Ovary (tissue), 9 donors: ENCODE data around the gene CDK15. TPM values are rescaled to one million over a fixed set of nuclear protein-coding genes. Genes with fewer than 3 reads are reported as not detected.

Experiments
- DNase-seq, 5 donors: peaks; one replicate each; pipeline ENCODE4 v3.0.0-alpha.2; 2019 to 2020
- H3K27ac ChIP-seq, 2 donors: fragments of 200-600 bp; one replicate each; pipeline versions ENCODE4 v1.5.1 to v1.8.0; 2019 to 2022
- H3K27me3 ChIP-seq: fragments of 200-600 bp; one replicate; pipeline ENCODE4 v1.8.0; 2022
- H3K36me3 ChIP-seq: fragments of 200-600 bp; sonication (generic); one replicate; pipeline ENCODE4 v1.5.1; 2019
- H3K4me1 ChIP-seq: one replicate; pipeline ENCODE4 v1.8.1; 2013; ENCODE audit warnings: mild to moderate bottlenecking, moderate library complexity; ENCODE audit not compliant: insufficient read depth
- H3K4me3 ChIP-seq: fragments of 200-600 bp; sonication (generic); one replicate; pipeline ENCODE4 v1.5.1; 2017
- H3K9me3 ChIP-seq, 2 donors: fragments of 200-600 bp in 1 of 2; sonication (generic) in 1 of 2; one replicate each; pipeline versions ENCODE4 v1.5.1 to v1.8.1; 2013 to 2019; ENCODE audit warnings: mild to moderate bottlenecking in 1 of 2, moderate library complexity in 1 of 2
- EP300 ChIP-seq: sonication (generic); formaldehyde crosslinking; IDR thresholded peaks from one replicate; pipeline ENCODE4 v1.6.1; 2017; ENCODE audit warnings: antibody characterized with exemption
- POLR2A ChIP-seq: fragments of 450-650 bp; IDR thresholded peaks from one replicate; pipeline ENCODE4 v1.6.1; 2017; ENCODE audit warnings: antibody characterized with exemption, mild to moderate bottlenecking, moderate library complexity
- WGBS, 3 donors: extraction: QIAGEN DNeasy Blood & Tissue Kit in 1 of 3; methylation state at CpG; one replicate each; pipeline versions ENCODE4 v1.1.5 to v1.1.7; 2013 to 2017; 5-methylcytosine and 5-hydroxymethylcytosine counted together
- intact Hi-C, 4 donors: fragments of 100-400 bp; cut with DNase I; formaldehyde crosslinking; loops; one replicate each; pipeline versions ENCODE4 v1.11.0 to v1.15.1; 2022 to 2023
- polyA plus RNA-seq, 2 donors: library from polyadenylated mRNA; stranded (reverse); fragments of 200-250 nt in 1 of 2; fragments of 350-450 nt in 1 of 2; fragmentation: Illumina TruSeq in 1 of 2; extraction: RNeasy Lipid Tissue Mini Kit (QIAGEN cat#74804) in 1 of 2; gene quantifications; one replicate each; pipeline ENCODE4 v1.2.3, GENCODE V29; 2013 to 2014
- total RNA-seq, 7 donors: library from RNA; depleted of rRNA in 2 of 7; stranded (reverse); fragments of >200 nt in 2 of 7; fragmentation: NEBNext Ultra II Directional in 3 of 7; extraction: Animal tissue kit (Norgen Biotek cat#: 25700) in 3 of 7; gene quantifications; one replicate each; pipeline versions ENCODE4 v1.1.0 to v1.2.4, GENCODE V29; 2016 to 2023
- TF ChIP-seq, protein P1 (sequence below), 3 donors: fragments of 450-650 bp in 2 of 3; fragments of 200-600 bp in 1 of 3; IDR thresholded peaks; one replicate each; pipeline versions ENCODE4 v1.5.1 to v1.8.0; 2016 to 2022; ENCODE audit warnings: antibody characterized with exemption in 3 of 3, mild to moderate bottlenecking in 1 of 3
- donor health status: DM: no; HTN: no; CAD: no; lungs with moderate emphysema.
- donor health status: DM: no; HTN: no; CAD: no.
- donor health status: Bipolar disorder and iron deficiency.
- donor health status: DM: yes; HTN: yes; CAD: no.
- donor health status: DM: no; HTN: no; CAD: no.
- donor health status: DM: yes; HTN: yes; CAD: no.

The CDK15 gene
- total and polyA plus RNA-seq, 9 donors, result 3.7 to 14.9 (median 5.3) TPM

DNA sequence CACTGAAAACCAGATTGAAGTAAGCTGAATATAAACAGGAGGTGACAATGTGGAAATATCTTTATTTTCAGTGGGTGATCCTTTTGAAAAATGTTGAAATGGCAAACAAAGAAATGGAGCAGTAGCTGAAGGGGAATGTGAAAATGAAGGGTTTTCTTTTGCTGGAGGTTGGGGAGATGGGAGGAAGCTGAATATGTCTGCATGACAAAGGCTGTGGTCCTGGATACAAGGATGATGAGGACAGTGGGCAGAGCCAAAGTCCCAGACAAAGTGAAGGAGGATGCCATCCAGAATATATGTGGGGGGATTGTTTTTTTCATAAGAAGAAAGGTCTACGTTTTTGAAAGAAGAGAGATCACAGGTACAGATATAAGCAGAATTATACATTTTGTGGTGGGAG lies 32.3 kb upstream of the CDK15 start:
- TF ChIP-seq, protein P1, sequence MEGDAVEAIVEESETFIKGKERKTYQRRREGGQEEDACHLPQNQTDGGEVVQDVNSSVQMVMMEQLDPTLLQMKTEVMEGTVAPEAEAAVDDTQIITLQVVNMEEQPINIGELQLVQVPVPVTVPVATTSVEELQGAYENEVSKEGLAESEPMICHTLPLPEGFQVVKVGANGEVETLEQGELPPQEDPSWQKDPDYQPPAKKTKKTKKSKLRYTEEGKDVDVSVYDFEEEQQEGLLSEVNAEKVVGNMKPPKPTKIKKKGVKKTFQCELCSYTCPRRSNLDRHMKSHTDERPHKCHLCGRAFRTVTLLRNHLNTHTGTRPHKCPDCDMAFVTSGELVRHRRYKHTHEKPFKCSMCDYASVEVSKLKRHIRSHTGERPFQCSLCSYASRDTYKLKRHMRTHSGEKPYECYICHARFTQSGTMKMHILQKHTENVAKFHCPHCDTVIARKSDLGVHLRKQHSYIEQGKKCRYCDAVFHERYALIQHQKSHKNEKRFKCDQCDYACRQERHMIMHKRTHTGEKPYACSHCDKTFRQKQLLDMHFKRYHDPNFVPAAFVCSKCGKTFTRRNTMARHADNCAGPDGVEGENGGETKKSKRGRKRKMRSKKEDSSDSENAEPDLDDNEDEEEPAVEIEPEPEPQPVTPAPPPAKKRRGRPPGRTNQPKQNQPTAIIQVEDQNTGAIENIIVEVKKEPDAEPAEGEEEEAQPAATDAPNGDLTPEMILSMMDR (IDR thresholded peaks at IDR 0.05), result no peak
- TF ChIP-seq EP300 (no peak), POLR2A (no peak)
- 86 to 89% (median 89%) methylated on average over 1 of the region's 1 CpG for WGBS, 3 donors
- H3K27me3 ChIP-seq, result no peaks in the 10 kb centered on the region
- H3K4me3 ChIP-seq, result no peak overlapping the region
- H3K9me3 ChIP-seq, result no peaks in the 10 kb centered on the region
- no peaks in the 10 kb centered on the region for H3K4me1 ChIP-seq
- intact Hi-C loops, result no loop called here
- no peak for DNase-seq
- H3K27ac ChIP-seq, result no peak overlapping the region
- no peaks in the 10 kb centered on the region for H3K36me3 ChIP-seq

DNA sequence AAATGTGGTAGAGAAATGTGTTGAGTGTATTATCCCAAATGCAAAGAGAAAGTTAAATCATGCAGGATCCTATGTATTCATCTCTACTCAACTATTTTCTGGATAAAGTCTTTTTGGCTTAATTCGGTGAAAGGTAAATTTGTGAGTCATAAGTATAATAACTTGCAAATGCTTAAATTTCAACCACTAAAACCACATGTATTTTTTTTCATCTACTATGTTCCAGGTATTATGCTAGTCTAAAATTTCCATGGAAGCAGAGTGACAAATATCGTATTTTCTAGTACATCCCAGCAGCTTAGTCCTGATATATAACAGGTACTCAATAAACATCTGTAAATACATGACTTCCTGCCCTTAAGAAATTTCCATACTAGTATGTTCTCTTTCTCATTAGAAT lies 31.8 kb upstream of the CDK15 start:
- Histone ChIP-seq H3K4me1 (no peaks in the 10 kb centered on the region), H3K4me3 (no peak overlapping the region), H3K27ac (no peak overlapping the region), H3K36me3 (no peaks in the 10 kb centered on the region), H3K9me3 (no peaks in the 10 kb centered on the region), H3K27me3 (no peaks in the 10 kb centered on the region)
- intact Hi-C loops, result no loop called here
- 95 to 96% (median 95%) methylated on average over 2 of the region's 2 CpGs for WGBS, 3 donors
- no peak for TF ChIP-seq POLR2A
- TF ChIP-seq EP300, result no peak
- TF ChIP-seq, protein P1 (IDR thresholded peaks at IDR 0.05), result no peak
- no peak for DNase-seq

DNA sequence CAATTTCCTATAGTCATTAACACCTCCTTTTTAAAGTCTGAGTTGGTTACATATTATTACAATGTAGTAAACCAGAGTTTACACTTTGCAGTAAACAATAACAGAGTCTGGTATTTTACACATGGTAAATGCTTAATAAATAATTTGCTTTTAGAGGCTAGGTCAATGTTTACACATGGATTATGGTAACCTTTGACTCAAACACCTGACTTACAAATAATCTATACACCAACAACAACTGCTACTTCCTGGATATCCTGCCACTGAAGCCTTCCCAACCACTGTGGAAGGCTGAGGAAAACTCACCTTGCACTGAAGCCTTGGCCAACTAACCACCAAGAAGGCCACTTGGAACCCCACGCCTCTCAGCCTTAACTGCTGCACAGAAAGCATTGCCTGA lies 31.0 kb upstream of the CDK15 start:
- no peaks in the 10 kb centered on the region for H3K36me3 ChIP-seq
- H3K4me3 ChIP-seq, result no peak overlapping the region
- H3K27ac ChIP-seq, result no peak overlapping the region
- 100% methylated on average over 1 of the region's 1 CpG for WGBS, 3 donors
- no peak for TF ChIP-seq POLR2A
- no peak for TF ChIP-seq EP300
- TF ChIP-seq, protein P1 (IDR thresholded peaks at IDR 0.05), result no peak
- no peaks in the 10 kb centered on the region for H3K9me3 ChIP-seq
- no peaks in the 10 kb centered on the region for H3K4me1 ChIP-seq
- intact Hi-C loops, result no loop called here
- DNase-seq, result no peak
- no peaks in the 10 kb centered on the region for H3K27me3 ChIP-seq

DNA sequence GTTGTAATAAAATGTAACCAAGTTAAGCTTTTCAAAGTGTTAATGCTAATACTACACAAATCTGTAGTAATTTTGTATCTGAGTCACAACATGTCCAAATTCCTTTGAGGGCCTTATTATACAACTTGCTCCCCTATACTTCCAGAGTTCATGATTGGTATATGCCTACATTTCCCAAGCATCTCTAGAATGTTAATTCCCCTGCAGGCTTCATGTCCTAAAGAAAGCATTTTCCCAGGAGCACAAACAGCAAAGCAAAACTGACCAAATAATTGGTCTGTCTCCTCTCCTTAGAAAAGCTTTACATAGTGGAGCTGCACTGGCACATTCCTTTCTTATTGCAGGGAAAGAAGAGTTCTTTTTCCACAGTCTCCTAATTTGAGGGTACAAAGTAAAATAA lies 29.3 kb upstream of the CDK15 start:
- Histone ChIP-seq H3K36me3 (no peaks in the 10 kb centered on the region), H3K9me3 (no peaks in the 10 kb centered on the region), H3K27ac (no peak overlapping the region), H3K27me3 (no peaks in the 10 kb centered on the region), H3K4me1 (peaks cover 2% of the 10 kb centered on the region), H3K4me3 (no peak overlapping the region)
- intact Hi-C loops, result no loop called here
- TF ChIP-seq POLR2A, result no peak
- TF ChIP-seq, protein P1 (IDR thresholded peaks at IDR 0.05), result no peak
- no peak for TF ChIP-seq EP300
- no peak for DNase-seq

DNA sequence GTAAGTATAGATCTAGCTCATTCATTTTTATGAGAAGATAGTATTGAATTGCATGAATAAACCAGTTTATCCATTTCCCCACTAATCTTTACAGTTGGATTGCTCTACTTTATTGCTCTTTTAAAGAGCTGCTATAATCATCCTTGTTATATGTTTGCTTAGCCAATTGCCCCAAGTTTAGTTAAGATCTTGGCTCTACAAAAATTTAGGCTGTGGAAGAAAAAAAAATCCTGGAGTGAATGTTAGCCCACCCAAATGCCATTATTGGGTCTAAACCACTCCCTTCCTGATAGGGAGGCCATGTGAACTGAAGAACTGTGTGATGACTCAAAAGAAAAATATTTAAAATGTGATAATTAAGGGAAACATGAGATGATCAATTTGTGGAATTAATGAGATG lies 28.5 kb upstream of the CDK15 start:
- TF ChIP-seq POLR2A (no peak), EP300 (no peak)
- TF ChIP-seq, protein P1 (IDR thresholded peaks at IDR 0.05), result no peak
- intact Hi-C loops, result no loop called here
- DNase-seq, result no peak
- no peaks in the 10 kb centered on the region for H3K27me3 ChIP-seq
- H3K4me1 ChIP-seq, result peaks cover 2% of the 10 kb centered on the region
- H3K4me3 ChIP-seq, result no peak overlapping the region
- H3K9me3 ChIP-seq, result no peaks in the 10 kb centered on the region
- H3K27ac ChIP-seq, result no peak overlapping the region
- no peaks in the 10 kb centered on the region for H3K36me3 ChIP-seq
